WI38 (cell line): Measurements from ENCODE around the gene GLIPR1L1.

Experiments used
- H3K4me3 ChIP-seq: 2 replicates; pipeline ENCODE4 v1.5.1; 2011; ENCODE audit warnings: low read depth, mild to moderate bottlenecking, control low read depth, low read length
- CTCF ChIP-seq: IDR thresholded peaks from 2 replicates; pipeline ENCODE4 v1.5.1; 2012; ENCODE audit warnings: low read depth, mild to moderate bottlenecking, control low read depth, low read length

Gene GLIPR1L1

GRCh38 chr12:75407683-75408082 is 73.2 kb downstream of the GLIPR1L1 start:
- no peak for TF ChIP-seq CTCF
- H3K4me3 ChIP-seq: no peak overlapping the region

- TF ChIP-seq CTCF: no peak
- H3K4me3 ChIP-seq: no peak overlapping the region
Observed at GRCh38 chr12:75409830-75410229, 75.4 kb downstream of the GLIPR1L1 start.

GRCh38 chr12:75414671-75415070 is 80.2 kb downstream of the GLIPR1L1 start:
- H3K4me3 ChIP-seq: no peak overlapping the region
- no peak for TF ChIP-seq CTCF

- no peak for TF ChIP-seq CTCF
- no peak overlapping the region for H3K4me3 ChIP-seq
Observed at GRCh38 chr12:75419841-75420240, 85.4 kb downstream of the GLIPR1L1 start.
